ENCODE data around the gene BCR.

Gene BCR

GRCh38 chr22:23215294-23216241 is 35.3 kb downstream of the BCR start:
- DNase-seq (ENCODE audit: insufficient read length) (no peak), FAIRE-seq (no peak)
- TF ChIP-seq POLR2AphosphoS5 (IDR thresholded peaks at IDR 0.05; ENCODE audit: low read depth, low read length) (no peak), TAF1 (IDR thresholded peaks at IDR 0.05; ENCODE audit: borderline replicate concordance, low read depth, low read length) (no peak), POLR2A (IDR thresholded peaks at IDR 0.05; ENCODE audit: low read depth, low read length) (no peak)

- no peak for TF ChIP-seq POLR2A (IDR thresholded peaks at IDR 0.05; ENCODE audit: low read depth, low read length)
- no peak for TF ChIP-seq TAF1 (IDR thresholded peaks at IDR 0.05; ENCODE audit: borderline replicate concordance, low read depth, low read length)
- TF ChIP-seq POLR2AphosphoS5 (IDR thresholded peaks at IDR 0.05; ENCODE audit: low read depth, low read length): no peak
- FAIRE-seq (peak; percentile 24), DNase-seq (ENCODE audit: insufficient read length) (no peak)
These were observed 36.3 kb downstream of the BCR start for GRCh38 chr22:23216461-23217170.

DNA sequence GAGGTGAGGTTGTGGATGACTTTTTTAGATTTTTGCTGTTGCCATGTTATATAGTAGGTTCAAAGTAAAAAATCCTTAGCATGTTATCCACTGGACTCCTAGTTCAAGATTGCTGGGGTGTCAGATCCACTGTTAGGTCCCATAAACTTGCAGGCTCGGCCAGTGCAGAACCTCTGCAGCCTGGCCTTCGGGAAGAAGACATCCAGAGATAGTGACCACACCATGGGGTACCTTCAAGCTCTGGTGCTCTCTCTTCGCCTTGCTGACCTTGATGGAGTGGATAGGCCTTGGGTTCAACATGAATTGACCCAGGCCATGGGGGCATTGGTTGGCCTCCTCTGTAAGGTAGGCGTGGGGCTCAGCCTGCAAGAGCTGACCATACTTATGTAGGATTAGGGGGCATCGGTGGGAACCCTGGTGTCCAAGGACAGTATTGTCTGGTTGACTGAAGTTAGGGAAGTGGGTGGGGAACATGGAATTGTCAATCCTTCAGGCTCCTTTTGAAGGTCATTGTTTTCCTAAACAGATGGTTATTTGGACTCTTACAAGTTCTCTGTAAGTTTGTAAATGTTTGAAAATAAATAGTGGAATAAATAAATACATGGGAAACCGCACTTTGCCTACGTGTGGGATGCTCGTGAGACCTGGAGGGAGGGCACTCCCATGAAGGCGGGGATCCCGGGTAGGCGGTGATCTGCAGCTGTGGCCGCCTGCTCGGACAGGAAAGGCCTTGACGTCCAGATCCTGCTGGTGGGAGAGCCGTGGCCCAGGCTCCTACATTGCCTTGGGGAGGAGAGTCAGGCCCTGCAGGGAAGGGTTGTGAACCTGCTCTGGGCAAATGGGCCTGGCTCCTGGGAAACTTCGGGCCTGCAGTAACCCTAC is 37.1 kb downstream of the BCR start:
- FAIRE-seq: no peak

GRCh38 chr22:23218053-23218866 is 38.0 kb downstream of the BCR start:
- DNase-seq (ENCODE audit: insufficient read length): no peak
- FAIRE-seq: no peak
- TF ChIP-seq POLR2A (IDR thresholded peaks at IDR 0.05; ENCODE audit: low read depth, low read length): no peak
- TF ChIP-seq POLR2AphosphoS5 (IDR thresholded peaks at IDR 0.05; ENCODE audit: low read depth, low read length): no peak
- TF ChIP-seq TAF1 (IDR thresholded peaks at IDR 0.05; ENCODE audit: borderline replicate concordance, low read depth, low read length): no peak

More for the DNA sequence above, 37.1 kb downstream of the BCR start:
- DNase-seq (ENCODE audit: insufficient read length): no peak
- no peak for TF ChIP-seq POLR2A (IDR thresholded peaks at IDR 0.05; ENCODE audit: low read depth, low read length)
- no peak for TF ChIP-seq TAF1 (IDR thresholded peaks at IDR 0.05; ENCODE audit: borderline replicate concordance, low read depth, low read length)
- TF ChIP-seq POLR2AphosphoS5 (IDR thresholded peaks at IDR 0.05; ENCODE audit: low read depth, low read length): no peak

GRCh38 chr22:23218867-23219251 is 38.5 kb downstream of the BCR start:
- DNase-seq (ENCODE audit: insufficient read length): no peak

DNA sequence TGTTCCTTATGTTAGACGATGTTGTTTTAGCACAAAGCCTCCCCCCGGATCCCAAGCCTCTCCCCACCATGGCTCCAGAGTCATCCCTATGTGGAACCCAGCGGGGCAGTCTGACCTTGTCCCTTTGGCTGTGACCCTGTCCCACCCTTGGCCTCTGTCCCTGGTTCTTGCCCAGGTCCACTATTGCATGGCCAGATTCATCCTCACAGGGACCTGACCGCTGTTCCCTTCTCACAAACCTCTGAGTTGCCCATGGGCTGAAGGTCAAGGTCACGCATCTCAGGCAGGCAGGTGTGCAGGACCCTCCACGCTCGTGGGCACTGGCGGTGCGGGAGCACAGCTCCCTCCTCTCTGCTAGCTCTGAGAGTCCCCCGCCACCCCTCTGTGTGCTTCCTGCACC is 39.0 kb downstream of the BCR start:
- FAIRE-seq: no peak
- no peak for DNase-seq (ENCODE audit: insufficient read length)
- TF ChIP-seq TAF1 (IDR thresholded peaks at IDR 0.05; ENCODE audit: borderline replicate concordance, low read depth, low read length) (no peak), POLR2A (IDR thresholded peaks at IDR 0.05; ENCODE audit: low read depth, low read length) (no peak), POLR2AphosphoS5 (IDR thresholded peaks at IDR 0.05; ENCODE audit: low read depth, low read length) (no peak)

More at GRCh38 chr22:23218867-23219251, 38.5 kb downstream of the BCR start:
- TF ChIP-seq POLR2A (IDR thresholded peaks at IDR 0.05; ENCODE audit: low read depth, low read length) (no peak), TAF1 (IDR thresholded peaks at IDR 0.05; ENCODE audit: borderline replicate concordance, low read depth, low read length) (no peak), POLR2AphosphoS5 (IDR thresholded peaks at IDR 0.05; ENCODE audit: low read depth, low read length) (no peak)
- no peak for FAIRE-seq

DNA sequence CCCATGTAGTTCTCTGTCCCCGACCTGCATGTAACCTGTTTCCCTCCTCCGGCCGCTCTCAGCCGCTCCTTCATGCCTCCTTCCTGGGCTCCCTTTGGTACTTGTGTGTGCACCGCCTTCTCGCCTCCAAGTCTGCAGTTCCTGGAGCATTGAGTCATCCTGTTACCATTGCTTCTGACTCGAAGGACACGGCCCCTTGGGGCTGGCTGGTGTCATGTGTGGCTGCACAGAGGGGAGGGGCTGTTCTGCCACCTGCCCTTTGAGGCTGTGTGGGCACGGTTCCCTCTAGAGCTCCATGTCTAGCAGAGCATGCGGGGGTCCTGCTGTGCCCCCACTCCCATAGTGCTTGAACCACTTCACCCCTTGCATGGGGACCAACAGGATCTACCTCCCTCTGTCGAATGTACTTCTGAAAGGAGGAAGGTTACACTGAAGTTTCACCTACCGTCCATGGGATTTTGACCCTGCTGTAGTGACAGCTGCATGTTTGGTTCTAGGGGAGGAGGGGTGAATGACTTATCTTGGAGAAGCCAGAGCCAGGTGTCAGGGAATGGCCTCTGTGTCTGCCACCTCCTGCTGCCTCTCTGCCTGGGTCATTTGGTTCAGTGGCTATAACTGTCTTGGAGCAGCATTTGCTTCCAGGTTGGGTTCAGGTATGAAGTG is 39.6 kb downstream of the BCR start:
- DNase-seq (ENCODE audit: insufficient read length) (no peak), FAIRE-seq (peak; percentile 93)
- TF ChIP-seq TAF1 (IDR thresholded peaks at IDR 0.05; ENCODE audit: borderline replicate concordance, low read depth, low read length) (0 out of 2 replicates have a peak, but pooled peaks have one; percentile 38), POLR2AphosphoS5 (IDR thresholded peaks at IDR 0.05; ENCODE audit: low read depth, low read length) (no peak), POLR2A (IDR thresholded peaks at IDR 0.05; ENCODE audit: low read depth, low read length) (no peak)

DNA sequence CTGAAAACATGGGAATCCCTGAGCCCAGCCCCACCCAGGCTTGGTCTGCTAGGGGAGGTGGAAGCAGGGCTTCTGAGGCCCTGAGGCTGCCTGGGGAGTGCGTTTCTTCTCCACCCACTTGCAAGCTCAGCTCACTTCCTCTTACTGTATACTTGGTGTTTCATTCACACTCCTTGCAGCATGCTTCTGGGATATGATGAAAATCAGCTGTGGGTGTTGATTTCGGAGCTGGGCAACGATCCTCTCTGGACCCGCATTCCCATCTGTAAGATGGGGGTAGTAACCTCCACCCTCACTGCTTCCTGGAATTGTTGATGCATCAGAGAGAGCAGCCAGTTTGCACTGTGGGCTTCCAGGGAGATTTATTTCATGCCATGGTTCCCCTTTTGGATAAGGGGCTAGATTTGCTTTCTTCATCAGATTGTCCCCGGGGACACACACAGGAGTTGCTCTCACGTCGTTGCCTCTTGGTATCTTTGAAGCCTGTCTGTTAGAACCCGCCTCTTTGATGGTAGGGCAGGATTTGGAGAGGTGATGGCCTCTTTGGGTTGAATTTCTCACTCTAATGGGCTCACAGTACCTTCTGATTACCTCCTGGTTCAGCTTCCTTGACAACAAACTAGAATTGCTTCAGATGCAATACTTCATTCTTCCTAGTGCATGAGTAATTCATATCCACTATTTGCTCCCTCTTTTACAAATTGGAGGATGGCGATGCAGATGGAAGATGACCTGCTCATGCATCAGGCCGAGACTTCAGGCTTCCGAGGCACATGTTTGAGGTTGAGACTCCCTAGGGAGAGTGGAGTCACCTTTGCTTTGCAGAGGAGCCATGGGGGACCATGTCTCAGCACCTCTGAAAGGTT is 40.4 kb downstream of the BCR start:
- DNase-seq (ENCODE audit: insufficient read length): no peak
- TF ChIP-seq POLR2A (IDR thresholded peaks at IDR 0.05; ENCODE audit: low read depth, low read length) (no peak), TAF1 (IDR thresholded peaks at IDR 0.05; ENCODE audit: borderline replicate concordance, low read depth, low read length) (no peak), POLR2AphosphoS5 (IDR thresholded peaks at IDR 0.05; ENCODE audit: low read depth, low read length) (no peak)
- peak; percentile 63 for FAIRE-seq

DNA sequence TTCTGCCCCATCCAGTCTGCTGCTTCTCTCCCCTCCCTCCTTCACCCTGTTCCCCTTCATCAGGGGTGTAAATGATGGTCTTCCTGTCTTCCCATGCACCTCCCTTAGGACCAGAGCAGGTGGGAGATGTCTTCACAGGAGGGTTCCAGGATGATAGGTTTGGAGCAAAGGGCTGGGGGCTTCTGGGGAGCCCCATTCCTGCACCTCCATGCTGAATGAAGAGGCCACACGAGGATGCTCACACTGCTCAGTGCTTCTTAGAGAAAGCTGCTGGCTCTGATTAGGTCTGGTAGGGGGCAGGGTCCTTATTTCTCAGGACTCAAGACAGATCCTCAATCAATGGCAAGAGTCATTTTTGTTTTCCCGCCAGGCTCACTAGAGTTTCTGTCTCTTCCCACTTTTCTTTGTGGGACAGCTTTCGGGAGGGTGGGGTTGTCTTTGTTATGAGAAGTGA is 41.1 kb downstream of the BCR start:
- TF ChIP-seq POLR2AphosphoS5 (IDR thresholded peaks at IDR 0.05; ENCODE audit: low read depth, low read length) (no peak), TAF1 (IDR thresholded peaks at IDR 0.05; ENCODE audit: borderline replicate concordance, low read depth, low read length) (no peak), POLR2A (IDR thresholded peaks at IDR 0.05; ENCODE audit: low read depth, low read length) (no peak)
- no peak for FAIRE-seq

More for the DNA sequence above, 41.1 kb downstream of the BCR start:
- DNase-seq (ENCODE audit: insufficient read length): no peak

Data from GM12892 (cell line).